HG03097 (cell line): ENCODE data around the gene ADGRG2.

ENCODE experiments used
- ATAC-seq: cut with Tn5 transposase; IDR thresholded peaks from one replicate; pipeline ENCODE4 v1.9.1; 2021; ENCODE audit not compliant: unreplicated experiment, low FRiP score

Gene ADGRG2

GRCh38 chrX:18964026-18964425 lies 158.2 kb downstream of the ADGRG2 start:
- ATAC-seq: no peak

GRCh38 chrX:18962329-18962728 lies 159.9 kb downstream of the ADGRG2 start:
- no peak for ATAC-seq

- no peak for ATAC-seq
These were observed 160.6 kb downstream of the ADGRG2 start for GRCh38 chrX:18961686-18962085.

GRCh38 chrX:18956303-18957032 lies 165.8 kb downstream of the ADGRG2 start:
- no peak for ATAC-seq

DNA sequence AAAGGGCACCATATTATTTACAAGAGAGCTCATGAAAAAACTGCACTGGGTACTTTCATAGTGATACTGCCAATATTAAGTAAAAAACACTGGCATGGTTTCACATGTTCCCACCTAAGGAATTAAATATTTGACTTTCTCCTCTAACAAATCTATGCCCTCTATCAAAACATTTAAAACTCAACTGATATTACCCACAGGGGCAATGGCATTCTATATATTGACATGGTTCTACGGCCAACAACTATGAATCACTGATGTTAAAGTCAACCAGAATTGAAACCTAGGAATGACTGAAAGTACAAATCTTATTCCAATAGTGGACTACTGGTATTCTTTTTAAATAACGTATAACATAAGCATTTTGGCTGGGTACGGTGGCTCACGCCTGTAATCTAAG lies 166.6 kb downstream of the ADGRG2 start:
- no peak for ATAC-seq

DNA sequence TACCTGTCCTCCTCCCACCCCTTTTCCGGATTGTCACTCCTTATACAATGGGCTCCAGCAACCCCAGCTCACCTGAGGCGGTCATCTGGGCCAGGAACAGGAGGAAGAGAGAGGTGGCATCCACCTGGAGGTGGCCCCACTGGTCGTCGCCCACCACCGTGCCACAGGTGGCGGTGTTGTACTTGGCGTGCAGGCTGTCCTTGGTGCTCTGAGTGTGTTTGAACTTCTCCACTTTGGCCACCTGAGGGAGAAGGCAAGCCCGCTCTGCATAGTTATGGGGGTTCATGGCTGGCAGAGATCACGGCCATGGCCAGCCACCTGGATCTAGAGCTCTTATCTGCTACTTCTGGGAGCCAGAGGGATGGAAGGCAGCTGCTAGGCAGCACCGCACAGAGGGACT lies 171.2 kb downstream of the ADGRG2 start:
- no peak for ATAC-seq

GRCh38 chrX:18949944-18950301 lies 172.3 kb downstream of the ADGRG2 start:
- ATAC-seq: no peak

- no peak for ATAC-seq
These were observed 172.9 kb downstream of the ADGRG2 start for GRCh38 chrX:18949291-18949943.

DNA sequence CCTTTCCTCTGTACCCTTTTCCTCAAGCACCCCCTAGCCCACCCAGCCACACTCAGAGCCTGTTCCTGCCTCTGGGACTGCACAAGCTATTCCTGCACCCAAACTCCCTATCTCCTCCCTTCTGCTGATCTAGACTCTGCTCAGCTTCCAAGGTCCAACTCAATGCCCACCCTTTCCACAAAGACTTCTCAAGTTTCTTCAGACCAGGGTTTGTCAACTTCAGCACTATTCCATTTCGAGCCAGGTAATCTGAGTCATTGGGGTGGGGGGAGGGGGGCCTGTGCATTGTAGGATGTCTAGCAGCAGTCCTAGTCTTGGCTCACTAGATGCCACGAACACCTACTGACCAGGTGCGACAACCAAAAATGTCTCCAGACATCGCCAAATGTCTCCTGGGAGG lies 175.7 kb downstream of the ADGRG2 start:
- ATAC-seq: no peak

- no peak for ATAC-seq
These were observed 176.1 kb downstream of the ADGRG2 start for GRCh38 chrX:18946157-18946556.

- no peak for ATAC-seq
These were observed 176.8 kb downstream of the ADGRG2 start for GRCh38 chrX:18945483-18945882.

DNA sequence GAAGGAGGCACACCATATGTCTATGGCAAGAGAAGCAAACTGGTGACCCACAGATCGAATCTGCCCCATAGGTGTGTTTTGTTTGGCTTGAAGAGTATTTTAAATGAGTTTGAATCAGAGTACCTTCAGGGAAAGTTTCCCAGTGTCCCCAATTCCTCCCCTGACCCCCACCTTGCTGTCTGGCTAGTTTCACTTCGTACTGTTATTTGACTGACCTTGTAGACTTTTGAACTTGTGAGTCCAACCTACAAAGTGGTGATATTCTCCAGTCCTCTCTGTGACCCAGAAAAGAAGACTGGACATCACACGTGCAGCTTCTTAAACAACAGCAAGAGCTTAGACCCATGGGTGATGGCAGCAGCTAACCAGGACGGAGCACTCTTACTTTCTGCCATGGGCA lies 177.8 kb downstream of the ADGRG2 start:
- no peak for ATAC-seq

- no peak for ATAC-seq
These were observed 180.4 kb downstream of the ADGRG2 start for GRCh38 chrX:18941896-18942295.
